H9 (cell line): Measurements from ENCODE around the gene EMB. TPM values are rescaled to one million over a fixed set of nuclear protein-coding genes. Genes with fewer than 3 reads are reported as not detected.
"Not testable (repeated sequence)": the region's sequence is repeated elsewhere in the genome, so short reads cannot be mapped to it uniquely, and the experiment has no call there.

Experiments
- DNase-seq: peaks from one replicate; pipeline ENCODE4 v3.0.0-alpha.2; 2017
- H2AFZ ChIP-seq: one replicate; pipeline ENCODE4 v1.6.1; 2013; ENCODE audit warnings: mild to moderate bottlenecking, low read length, control low read depth, moderate library complexity
- H2AK5ac ChIP-seq: 2 replicates; pipeline ENCODE4 v1.6.1; 2013; ENCODE audit warnings: low read length, control low read depth, mixed read lengths; ENCODE audit not compliant: insufficient read length
- H2BK120ac ChIP-seq: one replicate; pipeline ENCODE4 v1.6.1; 2013; ENCODE audit warnings: low read depth, mild to moderate bottlenecking, low read length, control low read depth, inconsistent platforms; ENCODE audit not compliant: poor library complexity, severe bottlenecking
- H2BK12ac ChIP-seq: 2 replicates; pipeline ENCODE4 v1.6.1; 2013; ENCODE audit warnings: low read length, control low read depth, mixed read lengths, low read depth; ENCODE audit not compliant: insufficient read length
- H2BK15ac ChIP-seq: 2 replicates; pipeline ENCODE4 v1.6.1; 2013; ENCODE audit warnings: low read depth, low read length, control low read depth
- H2BK20ac ChIP-seq: one replicate; pipeline ENCODE4 v1.6.1; 2013; ENCODE audit warnings: low read depth, mild to moderate bottlenecking, low read length, control low read depth, inconsistent platforms; ENCODE audit not compliant: poor library complexity, severe bottlenecking
- H2BK5ac ChIP-seq: 2 replicates; pipeline ENCODE4 v1.6.1; 2013; ENCODE audit warnings: low read length, control low read depth, mixed read lengths; ENCODE audit not compliant: insufficient read length
- H3K14ac ChIP-seq: 2 replicates; pipeline ENCODE4 v1.6.1; 2013; ENCODE audit warnings: low read length, control low read depth; ENCODE audit not compliant: insufficient read depth
- H3K18ac ChIP-seq: 2 replicates; pipeline ENCODE4 v1.6.1; 2013; ENCODE audit warnings: low read depth, mild to moderate bottlenecking, mixed read lengths, low read length, control low read depth; ENCODE audit not compliant: insufficient read length
- H3K23ac ChIP-seq: 2 replicates; pipeline ENCODE4 v1.6.1; 2013; ENCODE audit warnings: low read length, control low read depth, mixed read lengths, low read depth; ENCODE audit not compliant: insufficient read length
- H3K23me2 ChIP-seq: 2 replicates; pipeline ENCODE4 v1.6.1; 2013; ENCODE audit warnings: low read depth, mild to moderate bottlenecking, mixed read lengths, low read length, control low read depth; ENCODE audit not compliant: insufficient read length, poor library complexity, severe bottlenecking
- H3K27ac ChIP-seq: 2 replicates; pipeline ENCODE4 v1.5.1; 2013; ENCODE audit warnings: low read length, control low read depth, mixed read lengths, low read depth; ENCODE audit not compliant: insufficient read length
- H3K27me3 ChIP-seq: 2 replicates; pipeline ENCODE4 v1.6.1; 2013; ENCODE audit warnings: low read length, control low read depth, inconsistent platforms; ENCODE audit not compliant: insufficient read depth
- H3K4ac ChIP-seq: 2 replicates; pipeline ENCODE4 v1.6.1; 2013; ENCODE audit warnings: low read depth, mild to moderate bottlenecking, control low read depth, inconsistent platforms, low read length, moderate library complexity
- H3K4me1 ChIP-seq: 2 replicates; pipeline ENCODE4 v1.6.1; 2013; ENCODE audit warnings: low read length, control low read depth, inconsistent platforms; ENCODE audit not compliant: insufficient read depth
- H3K4me2 ChIP-seq: 2 replicates; pipeline ENCODE4 v1.6.1; 2013; ENCODE audit warnings: low read length, control low read depth, mixed read lengths; ENCODE audit not compliant: insufficient read length, insufficient read depth
- H3K56ac ChIP-seq: 2 replicates; pipeline ENCODE4 v1.6.1; 2013; ENCODE audit warnings: low read depth, mild to moderate bottlenecking, mixed read lengths, low read length, control low read depth; ENCODE audit not compliant: insufficient read length
- H3K79me1 ChIP-seq: 2 replicates; pipeline ENCODE4 v1.6.1; 2013; ENCODE audit warnings: low read depth, mild to moderate bottlenecking, moderate library complexity, low read length, control low read depth, inconsistent platforms; ENCODE audit not compliant: insufficient read depth, poor library complexity, severe bottlenecking
- H3K79me2 ChIP-seq: 2 replicates; pipeline ENCODE4 v1.6.1; 2013; ENCODE audit warnings: low read length, control low read depth, inconsistent platforms; ENCODE audit not compliant: insufficient read depth
- H3K9ac ChIP-seq: 2 replicates; pipeline ENCODE4 v1.6.1; 2013; ENCODE audit warnings: low read length, control low read depth, mixed read lengths; ENCODE audit not compliant: insufficient read length; ENCODE audit errors: extremely low read depth
- H3K9me3 ChIP-seq: one replicate; pipeline ENCODE4 v1.6.1; 2013; ENCODE audit warnings: low read depth, low read length, inconsistent platforms; ENCODE audit not compliant: control insufficient read depth
- H3T11ph ChIP-seq: one replicate; pipeline ENCODE4 v1.6.1; 2013; ENCODE audit warnings: mild to moderate bottlenecking, low read length, control low read depth, inconsistent platforms
- H4K20me1 ChIP-seq: one replicate; pipeline ENCODE4 v1.6.1; 2013; ENCODE audit not compliant: control insufficient read depth, insufficient read length, insufficient read depth
- H4K5ac ChIP-seq: 2 replicates; pipeline ENCODE4 v1.6.1; 2013; ENCODE audit warnings: low read depth, mild to moderate bottlenecking, mixed read lengths, low read length, control low read depth; ENCODE audit not compliant: insufficient read length
- H4K8ac ChIP-seq: replicated peaks from 2 replicates; pipeline ENCODE4 v1.6.1; 2013; ENCODE audit warnings: low read length, control low read depth, mixed read lengths, low read depth; ENCODE audit not compliant: insufficient read length
- H4K91ac ChIP-seq: 2 replicates; pipeline ENCODE4 v1.6.1; 2013; ENCODE audit warnings: low read depth, mild to moderate bottlenecking, moderate library complexity, mixed read lengths, low read length, control low read depth; ENCODE audit not compliant: insufficient read length
- H3K27ac Mint-ChIP-seq, 3 experiments: 2 replicates in 2 of 3; 3 replicates in 1 of 3; pipeline ENCODE4 v1.8.0; 2020 to 2021; ENCODE audit warnings: mixed read lengths in 3 of 3, mild to moderate bottlenecking in 1 of 3, moderate library complexity in 1 of 3
- H3K27me3 Mint-ChIP-seq: 2 replicates; pipeline ENCODE4 v1.8.0; 2021; ENCODE audit warnings: low read depth, mild to moderate bottlenecking, moderate library complexity, mixed read lengths
- H3K36me3 Mint-ChIP-seq, 3 experiments: 2 replicates in 2 of 3; 3 replicates in 1 of 3; pipeline ENCODE4 v1.8.0; 2020 to 2021; ENCODE audit warnings: low read depth in 3 of 3, mixed read lengths in 3 of 3; ENCODE audit not compliant: insufficient read depth in 1 of 3
- H3K4me1 Mint-ChIP-seq, 2 experiments: 2 replicates each; pipeline ENCODE4 v1.8.0; 2020; ENCODE audit warnings: mixed read lengths in 2 of 2
- H3K4me3 Mint-ChIP-seq, 2 experiments: 2 replicates in 1 of 2; 3 replicates in 1 of 2; pipeline ENCODE4 v1.8.0; 2020 to 2021; ENCODE audit warnings: mild to moderate bottlenecking in 2 of 2, mixed read lengths in 2 of 2, moderate library complexity in 1 of 2
- H3K9me3 Mint-ChIP-seq, 2 experiments: 2 replicates in 1 of 2; 3 replicates in 1 of 2; pipeline ENCODE4 v1.8.0; 2020; ENCODE audit warnings: mild to moderate bottlenecking in 2 of 2, mixed read lengths in 2 of 2, moderate library complexity in 1 of 2
- CTCF ChIP-seq: fragments of 200-600 bp; sonication (generic); conservative IDR thresholded peaks from 3 replicates; pipeline ENCODE4 v1.8.0; 2021; ENCODE audit warnings: antibody characterized with exemption, mild to moderate bottlenecking
- WGBS: extraction: QIAGEN DNeasy Blood & Tissue Kit; methylation state at CpG from one replicate; pipeline ENCODE4 v1.1.7; 2013; ENCODE audit warnings: missing lambda C conversion rate, low lambda C conversion rate, mixed read lengths; ENCODE audit not compliant: insufficient read length; ENCODE audit errors: extremely low coverage; 5-methylcytosine and 5-hydroxymethylcytosine counted together
- total RNA-seq: library from RNA; stranded (reverse); gene quantifications from 2 replicates; pipeline ENCODE4 v1.2.1, GENCODE V29; 2021

EMB gene
- total RNA-seq, 1 experiment from 2014 or later: 39.4 TPM

DNA sequence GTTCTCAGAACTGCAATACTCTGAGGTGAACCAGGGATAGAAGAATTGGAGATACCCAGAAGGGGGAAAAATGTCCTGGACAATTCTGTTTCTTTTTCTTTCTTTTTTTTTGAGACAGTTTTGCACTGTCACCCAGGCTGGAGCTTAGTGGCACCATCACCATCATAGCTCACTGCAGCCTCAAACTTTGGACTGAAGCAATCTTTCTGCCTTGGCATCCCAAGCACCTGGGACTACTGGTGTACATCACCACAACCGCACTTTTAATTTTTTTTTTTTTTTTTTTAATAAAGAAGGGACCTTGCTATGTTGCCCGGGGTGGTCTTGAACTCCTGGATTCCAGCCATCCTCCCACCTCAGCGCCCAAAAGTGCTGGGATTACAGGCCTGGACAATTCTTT, 1.9 kb downstream of the EMB start:
- Histone ChIP-seq H3K4me1 (no peaks in the 10 kb centered on the region), H2BK15ac (no peak overlapping the region), H3K56ac (no peak overlapping the region), H3K4me2 (no peak overlapping the region), H3K23me2 (peaks cover 4% of the 10 kb centered on the region), H2BK12ac (no peak overlapping the region), H2AK5ac (no peak overlapping the region), H3K79me2 (no peaks in the 10 kb centered on the region; the same call in 1 of the 2 replicates), H3K79me1 (no peaks in the 10 kb centered on the region), H3K27ac (no peak overlapping the region), H3K18ac (no peak overlapping the region), H4K8ac (no peak overlapping the region), H4K5ac (no peak overlapping the region), H2BK20ac (no peak overlapping the region), H4K20me1 (no peaks in the 10 kb centered on the region), H4K91ac (no peak overlapping the region), H3T11ph (no peak overlapping the region), H2BK120ac (no peak overlapping the region), H3K4ac (no peak overlapping the region), H3K23ac (no peak overlapping the region), H3K14ac (no peak overlapping the region), H3K9me3 (no peaks in the 10 kb centered on the region), H2AFZ (no peak overlapping the region), H3K9ac (no peak overlapping the region), H3K27me3 (no peaks in the 10 kb centered on the region), H2BK5ac (no peak overlapping the region)
- Mint-ChIP-seq H3K27me3 (no peaks in the 10 kb centered on the region), H3K36me3 (peaks cover 0 to 4% (median 3%) of the 10 kb centered on the region in 3 experiments; a peak in 2 of 7 replicates), H3K27ac (no peak overlapping the region), H3K9me3 (peaks cover 0 to 3% of the 10 kb centered on the region in 2 experiments; a peak in 1 of 5 replicates), H3K4me3 (peak overlapping the region in 1 of 2 experiments; percentile 78; a peak in 1 of 5 replicates), H3K4me1 (peaks cover 14 to 16% of the 10 kb centered on the region in 2 experiments)
- TF ChIP-seq CTCF: no peak
- no peak for DNase-seq
- no CpG with 5 or more reads among the region's 3 CpGs for WGBS

DNA sequence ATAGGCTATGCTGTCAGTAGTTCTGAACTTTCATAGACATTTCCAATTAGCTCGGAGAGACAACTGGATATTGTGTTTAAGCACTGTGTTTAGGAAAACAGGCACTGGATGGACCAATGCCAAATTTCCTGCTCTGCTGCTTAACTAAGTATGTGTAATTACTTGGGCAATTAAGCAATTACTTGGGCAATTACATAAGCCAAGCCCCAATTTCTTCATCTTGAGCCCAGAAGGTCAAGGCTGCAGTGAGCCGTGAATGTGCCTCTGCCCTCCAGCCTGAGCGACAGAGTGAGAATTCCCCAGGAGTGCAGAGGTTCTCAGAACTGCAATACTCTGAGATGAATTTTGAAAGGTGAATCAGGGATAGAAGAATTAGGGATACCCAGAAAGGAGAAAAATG, 3.0 kb downstream of the EMB start:
- not testable (repeated sequence) for H3K9me3 Mint-ChIP-seq, H2BK15ac ChIP-seq, H2BK12ac ChIP-seq, H3K4me1 ChIP-seq, H3K4me2 ChIP-seq, H3K56ac ChIP-seq, H3K9ac ChIP-seq, H3K27ac Mint-ChIP-seq, H2BK20ac ChIP-seq, H4K20me1 ChIP-seq, H3K79me1 ChIP-seq, H3K23ac ChIP-seq, H3K27ac ChIP-seq, H3K14ac ChIP-seq, H4K8ac ChIP-seq, DNase-seq, H3K4me3 Mint-ChIP-seq, H3K23me2 ChIP-seq, H2BK120ac ChIP-seq, H4K5ac ChIP-seq, H3K18ac ChIP-seq, H3K9me3 ChIP-seq, H3K36me3 Mint-ChIP-seq, H2AFZ ChIP-seq, H2AK5ac ChIP-seq, H3K4ac ChIP-seq, H4K91ac ChIP-seq, H3K27me3 ChIP-seq, H3T11ph ChIP-seq, H3K79me2 ChIP-seq, H2BK5ac ChIP-seq, H3K27me3 Mint-ChIP-seq
- H3K4me1 Mint-ChIP-seq: peaks cover 14 to 16% of the 10 kb centered on the region in 2 experiments
- WGBS: no CpG with 5 or more reads among the region's 3 CpGs
